GM21619 (cell line): ENCODE results near the gene ZDHHC14.
"Not testable (repeated sequence)": the region's sequence is repeated elsewhere in the genome, so short reads cannot be mapped to it uniquely, and the experiment has no call there.

ENCODE experiments used
- ATAC-seq: cut with Tn5 transposase; IDR thresholded peaks from one replicate; pipeline ENCODE4 v1.9.1; 2021; ENCODE audit not compliant: unreplicated experiment

ZDHHC14 gene

DNA sequence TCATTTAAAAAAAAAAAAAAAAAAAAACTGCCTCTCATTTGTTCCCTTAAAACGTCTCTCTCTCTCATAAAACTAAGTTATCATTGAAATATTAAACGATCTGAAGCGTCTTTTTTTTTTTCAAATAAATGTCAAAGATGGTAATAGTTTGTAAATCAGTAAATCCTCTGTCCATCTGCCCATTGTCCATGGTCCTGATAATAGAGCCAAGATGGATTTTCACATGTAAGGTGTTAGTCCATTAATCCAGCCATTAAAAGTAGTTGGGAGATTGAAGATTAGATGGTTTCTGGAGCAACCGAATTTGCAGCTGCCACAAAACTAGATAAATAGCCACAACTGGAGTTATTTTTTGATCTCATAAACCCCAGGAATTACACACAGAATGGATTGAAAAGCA is 296.2 kb downstream of the ZDHHC14 start:
- no peak for ATAC-seq

GRCh38 chr6:157679605-157680580 is 298.9 kb downstream of the ZDHHC14 start:
- ATAC-seq: no peak

- ATAC-seq: no peak
Measured at GRCh38 chr6:157681041-157681650, 300.2 kb downstream of the ZDHHC14 start.

DNA sequence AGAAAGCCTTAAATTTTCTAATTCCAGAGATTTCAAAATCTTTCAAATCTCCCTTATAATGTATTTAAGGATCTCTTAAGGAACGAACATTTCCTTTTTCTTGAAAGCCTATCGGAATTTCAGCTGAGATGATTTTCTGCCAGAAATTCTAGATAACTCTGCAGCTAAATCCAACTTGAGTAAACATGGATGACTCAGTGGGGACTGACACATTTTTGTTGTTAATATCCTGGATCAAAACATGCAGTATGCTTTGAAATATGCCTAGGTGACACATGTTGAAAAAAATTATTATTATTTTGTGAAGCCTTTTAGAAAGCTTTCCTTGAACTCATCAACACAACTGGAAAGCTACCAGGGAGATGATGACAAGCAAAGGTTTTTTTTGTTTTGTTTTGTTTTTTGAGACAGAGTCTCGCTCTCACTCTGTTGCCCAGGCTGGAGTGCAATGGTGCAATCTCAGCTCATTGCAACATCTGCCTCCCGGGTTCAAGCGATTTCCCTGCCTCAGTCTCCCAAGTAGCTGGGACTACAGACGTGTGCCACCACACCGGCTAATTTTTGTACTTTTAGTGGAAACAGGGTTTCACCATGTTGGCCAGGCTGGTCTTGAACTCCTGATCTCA is 302.0 kb downstream of the ZDHHC14 start:
- no peak for ATAC-seq

GRCh38 chr6:157683707-157684106 is 302.7 kb downstream of the ZDHHC14 start:
- no peak for ATAC-seq

DNA sequence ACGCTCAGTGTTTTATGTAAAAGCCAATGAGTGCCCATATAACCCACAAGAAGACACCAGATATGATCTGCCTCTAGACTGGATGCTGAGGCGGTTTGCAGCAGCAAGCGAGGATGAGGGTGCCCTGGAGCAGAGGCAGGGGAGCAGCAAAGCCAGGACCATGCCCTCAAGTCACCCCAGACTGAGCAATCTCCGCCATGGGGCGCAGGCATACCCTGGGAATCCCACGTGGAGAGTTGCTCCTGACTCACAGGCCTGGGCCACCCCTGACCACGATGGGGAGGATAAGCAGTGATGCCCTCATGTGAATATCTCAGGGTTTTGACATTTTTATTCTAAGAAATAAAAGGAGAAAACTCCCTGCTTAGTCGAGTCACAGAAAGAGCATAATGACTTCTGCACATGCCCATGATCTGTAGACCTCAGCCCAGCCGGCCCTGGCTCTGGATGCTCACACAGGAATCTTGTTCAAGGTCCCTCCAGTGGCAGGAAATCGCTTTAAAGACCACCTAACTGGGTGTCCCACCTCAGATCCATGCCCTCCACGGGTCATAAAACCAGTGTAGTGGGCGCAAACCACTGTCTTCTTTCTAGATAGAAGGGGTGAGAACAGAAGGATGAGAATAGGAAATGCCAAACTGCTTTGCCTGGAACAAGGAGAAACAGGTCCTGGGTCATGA is 303.8 kb downstream of the ZDHHC14 start:
- ATAC-seq: no peak

DNA sequence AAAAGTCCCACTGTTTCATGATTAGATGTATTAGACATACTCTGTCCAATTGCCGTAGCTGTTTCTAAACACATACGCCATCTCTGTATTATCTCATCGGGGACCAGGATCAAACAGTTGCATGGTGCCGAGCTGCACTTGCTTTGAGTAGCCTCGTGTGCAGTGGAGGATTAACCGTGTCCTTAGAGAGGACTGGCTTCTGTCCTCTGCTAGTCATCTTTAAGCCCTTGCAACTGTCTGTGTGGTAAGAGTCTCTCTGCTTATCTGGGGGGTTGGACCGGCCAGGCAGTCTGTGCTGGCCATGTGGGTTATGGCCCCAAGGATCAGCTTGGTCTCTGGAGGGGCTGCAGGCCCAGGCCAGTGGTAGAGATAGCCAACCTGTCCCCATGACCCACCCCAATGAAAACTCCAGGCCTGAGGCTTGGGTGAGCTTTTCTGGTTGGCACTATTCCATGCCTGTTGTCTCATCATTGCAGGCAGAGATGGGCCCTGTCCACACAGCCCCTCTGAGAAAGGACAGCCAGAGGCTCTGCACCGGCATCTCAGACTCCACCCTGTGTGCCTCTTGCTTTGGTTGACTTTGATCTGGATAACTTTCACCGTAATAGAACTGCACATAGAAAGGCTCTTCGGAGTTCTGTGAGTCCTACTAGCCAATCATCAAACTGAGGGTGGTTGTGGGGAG is 304.7 kb downstream of the ZDHHC14 start:
- ATAC-seq: no peak

GRCh38 chr6:157688275-157688959 is 307.4 kb downstream of the ZDHHC14 start:
- ATAC-seq: no peak

DNA sequence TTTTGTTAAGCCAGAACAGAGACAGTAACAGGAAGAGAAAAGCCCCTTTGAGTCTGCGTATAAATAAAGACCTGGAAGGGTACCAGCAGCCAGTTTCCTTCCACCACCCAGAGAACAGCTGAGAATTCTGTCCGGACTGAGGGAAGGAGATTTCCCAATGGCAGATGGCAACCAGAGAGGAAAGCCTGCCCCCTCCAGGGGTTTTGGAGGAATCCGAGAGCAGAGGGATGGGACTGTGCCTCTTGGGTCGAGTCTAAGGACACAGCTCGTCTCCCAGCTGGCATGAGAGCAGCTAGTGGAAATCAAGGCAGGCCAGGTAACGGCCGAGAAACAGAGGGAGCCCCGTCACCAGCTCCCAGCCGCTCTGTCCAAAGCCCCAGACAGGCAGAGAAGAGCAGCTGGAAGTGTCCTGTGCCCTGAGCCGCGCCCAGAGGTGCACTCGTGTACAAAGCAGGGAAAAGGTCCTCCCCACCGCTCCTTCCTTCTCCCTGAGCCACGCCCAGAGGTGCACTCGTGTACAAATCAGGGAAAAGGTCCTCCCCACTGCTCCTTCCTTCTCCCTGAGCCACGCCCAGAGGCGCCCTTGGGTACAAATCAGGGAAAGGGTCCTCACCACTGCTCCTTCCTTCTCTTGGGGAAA is 308.1 kb downstream of the ZDHHC14 start:
- ATAC-seq: no peak

DNA sequence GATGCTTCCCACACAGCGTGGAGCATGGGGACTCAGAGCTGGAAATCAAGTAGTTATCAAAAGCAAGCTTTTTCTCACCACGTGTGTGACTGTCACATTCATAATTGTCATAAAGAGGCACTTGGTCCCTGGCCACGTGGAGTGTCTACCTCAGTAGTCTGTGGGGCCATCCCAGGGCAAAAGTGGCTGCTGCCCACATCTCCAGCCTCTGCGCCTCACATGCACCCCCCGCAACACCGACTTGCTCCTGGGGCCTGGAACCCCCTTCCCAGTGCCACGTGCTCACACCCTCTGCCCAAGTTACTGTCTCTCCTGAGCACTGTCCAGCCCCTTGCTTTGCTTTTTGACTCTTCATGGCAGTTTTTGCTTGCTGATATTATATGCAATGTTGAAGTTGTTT is 308.9 kb downstream of the ZDHHC14 start:
- ATAC-seq: no peak

GRCh38 chr6:157690441-157691210 is 309.6 kb downstream of the ZDHHC14 start:
- no peak for ATAC-seq

- ATAC-seq: not testable (repeated sequence)
Measured at GRCh38 chr6:157691621-157692020, 310.6 kb downstream of the ZDHHC14 start.

GRCh38 chr6:157693867-157694266 is 312.9 kb downstream of the ZDHHC14 start:
- ATAC-seq: no peak

DNA sequence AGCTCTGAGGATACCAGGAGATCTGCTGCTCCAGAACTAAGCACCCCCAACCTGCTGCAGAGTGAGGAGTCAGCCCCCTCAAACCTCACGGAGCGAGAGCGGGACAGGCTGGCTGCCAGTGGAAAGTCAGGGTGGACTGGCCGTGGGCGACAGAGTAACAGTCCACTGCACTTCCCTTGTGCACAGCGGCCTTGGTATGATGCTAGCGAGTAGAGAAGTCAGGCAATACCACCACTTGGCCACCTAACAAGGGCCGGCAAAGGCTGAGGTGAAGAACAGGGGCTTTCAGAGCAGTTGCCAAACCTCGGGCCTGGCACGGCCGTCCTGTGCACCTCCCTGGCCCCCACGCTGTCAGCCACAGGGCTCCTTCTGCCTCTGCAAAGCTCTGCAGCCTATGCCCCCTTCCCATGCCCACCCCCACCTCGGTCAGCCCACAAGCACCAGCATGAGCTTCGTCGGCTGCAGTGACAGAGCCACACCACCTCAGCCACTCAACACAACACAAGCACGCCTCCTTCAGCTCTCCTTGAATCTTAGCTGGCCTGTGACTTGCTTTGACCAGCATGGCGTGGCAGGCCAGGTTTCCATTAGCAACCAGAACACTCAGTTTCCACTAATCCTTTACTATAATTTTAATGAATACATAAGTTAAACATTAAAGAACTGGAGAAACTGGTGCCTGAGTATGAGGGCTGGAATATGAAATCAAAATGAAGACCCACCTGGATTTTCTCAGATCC is 314.5 kb downstream of the ZDHHC14 start:
- ATAC-seq: no peak

DNA sequence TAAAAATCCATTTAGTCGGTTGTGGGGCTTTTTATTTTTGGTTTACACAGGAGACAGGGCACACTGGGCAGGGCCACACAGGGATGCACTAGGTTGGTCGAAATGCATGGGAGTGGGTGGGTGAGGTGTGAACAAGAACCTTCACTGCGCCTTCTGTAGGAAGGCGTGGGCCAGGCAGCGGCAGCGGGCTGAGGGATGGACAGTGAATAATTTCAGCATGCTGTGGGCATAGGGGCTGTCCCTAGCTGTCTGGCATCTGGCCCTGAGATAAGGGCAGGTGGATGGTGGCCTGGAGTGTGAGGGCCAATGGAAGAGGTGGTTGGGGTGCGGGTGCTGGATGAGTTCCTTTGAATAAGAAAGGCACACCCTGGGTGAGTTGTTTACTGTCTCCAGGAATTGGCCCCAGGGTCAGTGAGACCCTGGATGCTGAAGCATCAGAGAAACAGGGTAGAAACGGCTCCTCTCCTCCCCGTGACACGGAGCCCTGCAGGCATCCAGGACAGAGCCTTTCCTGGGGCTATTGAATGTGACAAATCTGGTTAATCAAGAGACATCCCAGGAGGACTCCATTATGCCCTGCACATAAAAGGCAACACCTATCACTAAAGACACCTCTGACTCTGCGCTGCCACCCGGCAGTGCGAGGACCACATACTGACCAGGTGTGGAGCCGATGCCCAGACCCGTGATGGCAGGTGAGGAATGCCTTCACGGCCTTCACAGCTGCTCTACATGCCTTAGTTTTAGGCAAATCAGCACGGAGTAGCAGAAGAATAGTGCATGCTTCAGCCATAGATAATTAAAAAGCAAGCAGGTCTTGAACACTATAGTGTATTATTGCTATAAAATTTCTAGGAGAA is 319.0 kb downstream of the ZDHHC14 start:
- ATAC-seq: no peak

- ATAC-seq: not testable (repeated sequence)
Measured at GRCh38 chr6:157706351-157706750, 325.4 kb downstream of the ZDHHC14 start.

DNA sequence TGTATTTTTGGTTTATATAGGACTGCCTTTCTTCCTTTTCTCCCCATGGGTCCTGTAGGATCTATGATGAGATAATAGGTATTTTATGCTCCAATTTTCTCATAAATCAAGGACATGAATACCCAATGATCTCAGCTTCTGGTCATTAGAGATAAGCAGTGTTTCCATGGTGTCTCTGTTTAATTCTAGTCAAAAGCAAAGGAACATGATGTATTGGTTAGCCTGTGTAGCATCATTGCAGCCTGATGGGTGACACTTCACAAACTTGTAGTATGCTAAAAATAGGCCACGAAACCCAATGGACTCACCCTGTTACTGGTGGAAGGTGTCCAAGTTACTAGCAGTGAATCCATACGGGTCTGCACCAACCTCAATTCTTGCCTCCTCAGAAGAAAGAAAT is 325.9 kb downstream of the ZDHHC14 start:
- no peak for ATAC-seq
